Measurements from ENCODE around the gene CDKN2B-AS1.
"Not testable (repeated sequence)": the region's sequence is repeated elsewhere in the genome, so short reads cannot be mapped to it uniquely, and the experiment has no call there.

The CDKN2B-AS1 gene

GRCh38 chr9:22044583-22044982 is 50.0 kb downstream of the CDKN2B-AS1 start:
- peak; percentile 90 for DNase-seq (ENCODE audit: low spot score)

GRCh38 chr9:22045423-22045822 is 50.8 kb downstream of the CDKN2B-AS1 start:
- no peak for DNase-seq (ENCODE audit: low spot score)

- DNase-seq (ENCODE audit: low spot score) = no peak
Measured at GRCh38 chr9:22046243-22046885, 51.8 kb downstream of the CDKN2B-AS1 start.

- DNase-seq (ENCODE audit: low spot score) = no peak
Measured at GRCh38 chr9:22047596-22047995, 53.0 kb downstream of the CDKN2B-AS1 start.

- no peak for DNase-seq (ENCODE audit: low spot score)
Measured at GRCh38 chr9:22049411-22049810, 54.8 kb downstream of the CDKN2B-AS1 start.

- peak; percentile 62 for DNase-seq (ENCODE audit: low spot score)
Measured at GRCh38 chr9:22050924-22051323, 56.3 kb downstream of the CDKN2B-AS1 start.

GRCh38 chr9:22052376-22052945 is 57.9 kb downstream of the CDKN2B-AS1 start:
- peak; percentile 85 for DNase-seq (ENCODE audit: low spot score)

GRCh38 chr9:22053178-22053577 is 58.6 kb downstream of the CDKN2B-AS1 start:
- DNase-seq (ENCODE audit: low spot score) = no peak

GRCh38 chr9:22054076-22054475 is 59.5 kb downstream of the CDKN2B-AS1 start:
- DNase-seq (ENCODE audit: low spot score) = no peak

- no peak for DNase-seq (ENCODE audit: low spot score)
Measured at GRCh38 chr9:22054529-22054928, 59.9 kb downstream of the CDKN2B-AS1 start.

- DNase-seq (ENCODE audit: low spot score) = no peak
Measured at GRCh38 chr9:22055090-22055489, 60.5 kb downstream of the CDKN2B-AS1 start.

- DNase-seq (ENCODE audit: low spot score) = no peak
Measured at GRCh38 chr9:22056402-22056801, 61.8 kb downstream of the CDKN2B-AS1 start.

- not testable (repeated sequence) for DNase-seq (ENCODE audit: low spot score)
Measured at GRCh38 chr9:22057972-22058371, 63.4 kb downstream of the CDKN2B-AS1 start.

- no peak for DNase-seq (ENCODE audit: low spot score)
Measured at GRCh38 chr9:22060831-22061383, 66.3 kb downstream of the CDKN2B-AS1 start.

- DNase-seq (ENCODE audit: low spot score) = no peak
Measured at GRCh38 chr9:22064957-22065356, 70.4 kb downstream of the CDKN2B-AS1 start.

- DNase-seq (ENCODE audit: low spot score) = no peak
Measured at GRCh38 chr9:22065431-22066200, 71.0 kb downstream of the CDKN2B-AS1 start.

GRCh38 chr9:22067196-22067595 is 72.6 kb downstream of the CDKN2B-AS1 start:
- DNase-seq (ENCODE audit: low spot score) = no peak

GRCh38 chr9:22068369-22068768 is 73.8 kb downstream of the CDKN2B-AS1 start:
- DNase-seq (ENCODE audit: low spot score) = no peak

- no peak for DNase-seq (ENCODE audit: low spot score)
Measured at GRCh38 chr9:22073349-22073748, 78.8 kb downstream of the CDKN2B-AS1 start.

- no peak for DNase-seq (ENCODE audit: low spot score)
Measured at GRCh38 chr9:22078081-22078480, 83.5 kb downstream of the CDKN2B-AS1 start.

- no peak for DNase-seq (ENCODE audit: low spot score)
Measured at GRCh38 chr9:22079873-22080341, 85.3 kb downstream of the CDKN2B-AS1 start.

- peak; percentile 62 for DNase-seq (ENCODE audit: low spot score)
Measured at GRCh38 chr9:22084336-22085035, 89.9 kb downstream of the CDKN2B-AS1 start.

Measured in kidney capillary endothelial cell (primary cell).